Measurements from ENCODE around the gene KCNH2. TPM values are rescaled to one million over a fixed set of nuclear protein-coding genes. Genes with fewer than 3 reads are reported as not detected.
A peak's percentile ranks its signal among the peaks of the same experiment; 100 is the strongest.

The KCNH2 gene
- total and polyA plus RNA-seq, 9 donors: 2.0 to 26.3 (median 6.7) TPM

DNA sequence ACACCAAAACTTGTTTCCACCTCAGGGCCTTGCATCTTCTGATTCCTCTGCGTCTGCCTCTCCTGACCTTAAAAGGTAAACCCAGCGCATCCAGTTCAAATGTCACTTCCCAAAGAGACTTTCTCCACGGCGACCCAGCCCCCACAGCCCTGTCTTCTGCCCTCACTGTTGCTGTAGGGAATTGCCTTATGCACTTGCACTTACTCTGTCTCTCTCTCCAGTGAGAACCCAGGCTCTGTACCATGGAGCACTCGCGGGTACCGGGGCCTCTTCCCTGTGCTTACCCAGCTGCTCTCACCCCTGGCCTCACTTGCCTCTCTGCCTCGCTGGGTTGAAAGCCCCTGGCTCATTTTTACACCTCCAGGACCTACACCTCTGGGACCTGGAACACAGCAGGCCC is 77.4 kb downstream of the KCNH2 start:
- Histone ChIP-seq H3K4me1 (ENCODE audit: insufficient read depth) (no peaks in the 10 kb centered on the region), H3K27ac (no peak overlapping the region), H3K9me3 (no peaks in the 10 kb centered on the region), H3K4me3 (no peak overlapping the region), H3K36me3 (no peaks in the 10 kb centered on the region), H3K27me3 (no peaks in the 10 kb centered on the region)
- TF ChIP-seq, protein P1, sequence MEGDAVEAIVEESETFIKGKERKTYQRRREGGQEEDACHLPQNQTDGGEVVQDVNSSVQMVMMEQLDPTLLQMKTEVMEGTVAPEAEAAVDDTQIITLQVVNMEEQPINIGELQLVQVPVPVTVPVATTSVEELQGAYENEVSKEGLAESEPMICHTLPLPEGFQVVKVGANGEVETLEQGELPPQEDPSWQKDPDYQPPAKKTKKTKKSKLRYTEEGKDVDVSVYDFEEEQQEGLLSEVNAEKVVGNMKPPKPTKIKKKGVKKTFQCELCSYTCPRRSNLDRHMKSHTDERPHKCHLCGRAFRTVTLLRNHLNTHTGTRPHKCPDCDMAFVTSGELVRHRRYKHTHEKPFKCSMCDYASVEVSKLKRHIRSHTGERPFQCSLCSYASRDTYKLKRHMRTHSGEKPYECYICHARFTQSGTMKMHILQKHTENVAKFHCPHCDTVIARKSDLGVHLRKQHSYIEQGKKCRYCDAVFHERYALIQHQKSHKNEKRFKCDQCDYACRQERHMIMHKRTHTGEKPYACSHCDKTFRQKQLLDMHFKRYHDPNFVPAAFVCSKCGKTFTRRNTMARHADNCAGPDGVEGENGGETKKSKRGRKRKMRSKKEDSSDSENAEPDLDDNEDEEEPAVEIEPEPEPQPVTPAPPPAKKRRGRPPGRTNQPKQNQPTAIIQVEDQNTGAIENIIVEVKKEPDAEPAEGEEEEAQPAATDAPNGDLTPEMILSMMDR (IDR thresholded peaks at IDR 0.05): no peak
- no peak for TF ChIP-seq EP300 (IDR thresholded peaks at IDR 0.05)
- DNase-seq: no peak
- intact Hi-C loops (cut with DNase I): no loop called here
- WGBS, 3 donors: 85 to 88% (median 87%) methylated on average over 8 of the region's 8 CpGs

DNA sequence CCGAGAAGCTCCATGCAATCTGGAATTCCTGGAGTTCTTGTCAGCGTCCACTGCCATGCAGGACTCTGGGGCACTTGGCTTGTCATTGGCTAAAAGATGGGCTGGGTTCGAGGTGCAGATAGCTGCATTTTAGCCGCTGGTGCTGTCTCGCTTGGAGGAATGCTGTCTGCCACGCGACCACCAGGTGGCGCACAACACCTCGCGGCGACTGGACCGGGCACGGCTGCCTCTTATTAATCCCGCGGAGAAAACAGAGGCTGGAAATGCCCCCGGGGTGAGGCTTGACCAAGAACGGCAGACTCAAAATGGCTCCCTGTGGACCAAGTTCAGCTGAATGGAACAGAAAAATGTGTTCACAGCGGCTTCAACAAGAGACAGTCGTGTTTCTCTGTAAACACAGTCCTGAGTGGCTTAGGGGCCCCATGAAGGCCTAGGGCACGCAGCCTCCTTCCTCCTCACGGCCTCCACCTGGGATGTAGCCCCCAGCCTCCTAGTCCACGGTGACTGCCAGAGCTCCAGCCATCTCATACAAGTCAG is 79.6 kb downstream of the KCNH2 start:
- H3K9me3 ChIP-seq: no peaks in the 10 kb centered on the region
- TF ChIP-seq, protein P1 (IDR thresholded peaks at IDR 0.05): peak; percentile 85 to 91 (median 90)
- TF ChIP-seq POLR2A (IDR thresholded peaks at IDR 0.05): no peak
- no peaks in the 10 kb centered on the region for H3K4me1 ChIP-seq (ENCODE audit: insufficient read depth)
- H3K4me3 ChIP-seq: no peak overlapping the region
- no peaks in the 10 kb centered on the region for H3K36me3 ChIP-seq
- no peak overlapping the region for H3K27ac ChIP-seq
- intact Hi-C loops (cut with DNase I): loop anchor here (5.0 kb wide), 3 partner anchors 89 to 214 kb away; no protein-coding TSS in a partner anchor
- DNase-seq: peak; percentile 68 to 88 (median 80)
- WGBS, 3 donors: 11 to 12% (median 12%) methylated on average over 22 of the region's 22 CpGs
- H3K27me3 ChIP-seq: no peaks in the 10 kb centered on the region

DNA sequence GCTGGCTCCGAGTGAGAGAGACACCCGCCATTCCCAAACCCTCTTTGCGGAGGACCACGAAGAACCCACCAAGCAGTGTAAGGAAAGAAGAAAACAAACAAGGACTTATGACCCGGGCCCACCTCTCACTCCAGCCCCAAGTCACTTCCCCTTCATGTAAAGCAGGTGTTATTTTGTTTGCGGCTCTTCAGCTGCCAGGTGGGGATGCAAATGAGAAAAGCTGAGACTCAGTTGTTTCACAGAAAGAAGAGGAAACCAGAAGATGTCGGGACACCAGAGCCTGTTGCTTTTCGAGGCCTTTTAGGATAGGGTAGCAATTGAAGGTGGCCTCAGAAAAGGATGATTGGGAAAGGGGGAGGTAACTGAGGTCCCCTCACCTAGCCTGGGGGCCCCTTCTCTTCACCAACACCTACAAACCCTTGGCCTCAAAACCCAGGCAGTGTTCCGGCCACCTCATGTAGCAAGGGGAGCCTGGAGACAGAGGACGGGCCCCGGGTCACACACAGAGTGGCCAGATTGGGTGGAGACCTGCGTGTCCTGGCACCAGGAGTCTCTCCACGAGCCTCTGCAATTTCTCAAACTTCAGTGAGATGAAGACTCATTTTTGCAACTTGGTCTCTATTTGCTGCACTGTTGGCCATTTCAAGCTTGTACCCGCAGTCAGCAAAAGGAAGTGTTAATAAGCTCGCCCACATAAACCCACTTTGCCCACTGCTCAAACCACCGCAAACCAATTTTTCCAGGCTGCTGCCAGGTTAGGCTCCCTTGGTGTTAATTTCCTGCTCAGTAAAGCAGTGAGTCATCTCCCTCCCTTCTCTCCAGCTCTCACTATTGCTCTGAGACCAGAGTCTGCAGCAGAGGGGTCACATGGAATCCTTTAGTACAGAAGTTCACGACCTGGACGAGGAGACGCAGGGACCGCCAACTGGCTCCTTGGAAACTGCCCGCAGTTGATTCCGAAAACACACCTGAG is 80.3 kb downstream of the KCNH2 start:
- WGBS, 3 donors: 55 to 63% (median 56%) methylated on average over 22 of the region's 22 CpGs
- no peaks in the 10 kb centered on the region for H3K27me3 ChIP-seq
- DNase-seq: no peak
- intact Hi-C loops (cut with DNase I): loop anchor here (5.0 kb wide), 3 partner anchors 90 to 215 kb away; no protein-coding TSS in a partner anchor
- no peaks in the 10 kb centered on the region for H3K9me3 ChIP-seq
- no peak for TF ChIP-seq POLR2A (IDR thresholded peaks at IDR 0.05)
- TF ChIP-seq, protein P1 (IDR thresholded peaks at IDR 0.05): no peak
- TF ChIP-seq EP300 (IDR thresholded peaks at IDR 0.05): no peak
- H3K27ac ChIP-seq: no peak overlapping the region
- H3K4me1 ChIP-seq (ENCODE audit: insufficient read depth): no peaks in the 10 kb centered on the region
- H3K36me3 ChIP-seq: no peaks in the 10 kb centered on the region
- H3K4me3 ChIP-seq: no peak overlapping the region

- H3K9me3 ChIP-seq: no peaks in the 10 kb centered on the region
- H3K27ac ChIP-seq: no peak overlapping the region
- no peak for DNase-seq
- TF ChIP-seq EP300 (IDR thresholded peaks at IDR 0.05): no peak
- TF ChIP-seq, protein P1 (IDR thresholded peaks at IDR 0.05): no peak
- TF ChIP-seq POLR2A (IDR thresholded peaks at IDR 0.05): no peak
- H3K4me1 ChIP-seq (ENCODE audit: insufficient read depth): no peaks in the 10 kb centered on the region
- H3K36me3 ChIP-seq: no peaks in the 10 kb centered on the region
- intact Hi-C loops (cut with DNase I): loop anchor here (5.0 kb wide), 3 partner anchors 91 to 216 kb away; no protein-coding TSS in a partner anchor
- WGBS, 3 donors: 53 to 63% (median 57%) methylated on average over 10 of the region's 10 CpGs
- H3K4me3 ChIP-seq: no peak overlapping the region
- H3K27me3 ChIP-seq: no peaks in the 10 kb centered on the region
Measured at GRCh38 chr7:150896562-150897209, 81.4 kb downstream of the KCNH2 start.
